Stromal cell of bone marrow (primary cell): ENCODE results near the gene RPL38.

Experiments used
- DNase-seq: peaks from one replicate; pipeline ENCODE4 v3.0.0-alpha.2; 2012; ENCODE audit warnings: low read depth

RPL38 gene

GRCh38 chr17:74211141-74211911 lies 7.8 kb downstream of the RPL38 start:
- no peak for DNase-seq

- DNase-seq: no peak
Observed at GRCh38 chr17:74211912-74212208, 8.4 kb downstream of the RPL38 start.

GRCh38 chr17:74212209-74212912 lies 8.9 kb downstream of the RPL38 start:
- DNase-seq: no peak

GRCh38 chr17:74212913-74213791 lies 9.7 kb downstream of the RPL38 start, which contains the start of gene TTYH2:
TTYH2 (plus strand) TSS chr17:74213571; CDS start chr17:74213588, 17 bp downstream.
- peak; percentile 81 for DNase-seq

- no peak for DNase-seq
Observed at GRCh38 chr17:74213861-74214391, 10.4 kb downstream of the RPL38 start.

- DNase-seq: no peak
Observed at GRCh38 chr17:74214484-74215341, 11.2 kb downstream of the RPL38 start.

GRCh38 chr17:74215342-74215727 lies 11.9 kb downstream of the RPL38 start:
- DNase-seq: no peak

GRCh38 chr17:74216505-74216904 lies 13.0 kb downstream of the RPL38 start:
- DNase-seq: no peak

- no peak for DNase-seq
Observed at GRCh38 chr17:74217037-74217730, 13.7 kb downstream of the RPL38 start.

- DNase-seq: no peak
Observed at GRCh38 chr17:74217888-74218287, 14.4 kb downstream of the RPL38 start.

- DNase-seq: no peak
Observed at GRCh38 chr17:74218436-74218835, 15.0 kb downstream of the RPL38 start.

- no peak for DNase-seq
Observed at GRCh38 chr17:74219576-74220133, 16.2 kb downstream of the RPL38 start.

GRCh38 chr17:74220219-74220618 lies 16.7 kb downstream of the RPL38 start:
- no peak for DNase-seq

GRCh38 chr17:74220946-74221818 lies 17.7 kb downstream of the RPL38 start:
- no peak for DNase-seq

GRCh38 chr17:74222399-74222798 lies 18.9 kb downstream of the RPL38 start:
- DNase-seq: no peak

GRCh38 chr17:74223901-74224300 lies 20.4 kb downstream of the RPL38 start:
- DNase-seq: no peak

GRCh38 chr17:74224959-74225725 lies 21.7 kb downstream of the RPL38 start:
- DNase-seq: no peak

GRCh38 chr17:74226252-74226651 lies 22.8 kb downstream of the RPL38 start:
- no peak for DNase-seq
